Measurements from ENCODE around the gene ZBED6. TPM values are rescaled to one million over a fixed set of nuclear protein-coding genes. Genes with fewer than 3 reads are reported as not detected.
A peak's percentile ranks its signal among the peaks of the same experiment; 100 is the strongest.
"Not testable (repeated sequence)": the region's sequence is repeated elsewhere in the genome, so short reads cannot be mapped to it uniquely, and the experiment has no call there.

Gene ZBED6
- total RNA-seq, 2 experiments from 2014 or later = 25.0 to 25.2 TPM

- H3K36me3 Mint-ChIP-seq (ENCODE audit: low read depth) = no peaks in the 10 kb centered on the region
- ChIA-PET POLR2A (interaction anchor here (1.7 kb wide), 1 partner anchor 9 kb away, joined by 15 read pairs; the partner anchor contains the start of gene LAX1), CTCF (no interaction called here)
- H3K27me3 Mint-ChIP-seq = no peaks in the 10 kb centered on the region
- H3K27ac Mint-ChIP-seq = peak overlapping the region; percentile 61
- Histone ChIP-seq H3K4me1 (ENCODE audit: insufficient read depth, low read length) (peaks cover 28% of the 10 kb centered on the region), H3K27me3 (ENCODE audit: control insufficient read depth in 1 of 2, insufficient read depth in 2 of 2, low read length in 2 of 2) (no peaks in the 10 kb centered on the region), H3K4me3 (ENCODE audit: low read length) (no peak overlapping the region), H3K9me3 (ENCODE audit: control insufficient read depth in 1 of 2, insufficient read depth in 1 of 2, low read length in 2 of 2) (no peaks in the 10 kb centered on the region), H3K27ac (ENCODE audit: low read depth in 1 of 2, low read length in 2 of 2) (no peak overlapping the region), H3K36me3 (ENCODE audit: insufficient read depth, low read length) (no peaks in the 10 kb centered on the region)
- no peak for TF ChIP-seq CTCF (IDR thresholded peaks at IDR 0.05)
- ATAC-seq (ENCODE audit: poor library complexity) (no peak), DNase-seq (peak in 1 of 14 experiments; percentile 34)
- H3K9me3 Mint-ChIP-seq = no peaks in the 10 kb centered on the region
- intact Hi-C loops (cut with DNase I, micrococcal nuclease) = loop anchor here in 1 of 2 experiments (5.0 kb wide), 1 partner anchor 36 kb away; no protein-coding TSS in a partner anchor
- H3K4me3 Mint-ChIP-seq = no peak overlapping the region
- H3K4me1 Mint-ChIP-seq (ENCODE audit: low read depth) = peaks cover 25% of the 10 kb centered on the region
Measured at GRCh38 chr1:203756036-203756435, 39.4 kb upstream of the ZBED6 start.

GRCh38 chr1:203758749-203759148 lies 36.7 kb upstream of the ZBED6 start:
- ATAC-seq (ENCODE audit: poor library complexity); H3K9me3 Mint-ChIP-seq; H3K4me3 ChIP-seq (ENCODE audit: low read length); POLR2A ChIA-PET; H3K27ac Mint-ChIP-seq; H3K27me3 Mint-ChIP-seq; CTCF ChIA-PET; H3K9me3 ChIP-seq (ENCODE audit: control insufficient read depth in 1 of 2, insufficient read depth in 1 of 2, low read length in 2 of 2); H3K27ac ChIP-seq (ENCODE audit: low read depth in 1 of 2, low read length in 2 of 2); H3K4me3 Mint-ChIP-seq; H3K36me3 ChIP-seq (ENCODE audit: insufficient read depth, low read length); DNase-seq; H3K36me3 Mint-ChIP-seq (ENCODE audit: low read depth); H3K27me3 ChIP-seq (ENCODE audit: control insufficient read depth in 1 of 2, insufficient read depth in 2 of 2, low read length in 2 of 2): not testable (repeated sequence)
- peaks cover 40% of the 10 kb centered on the region for H3K4me1 Mint-ChIP-seq (ENCODE audit: low read depth)
- intact Hi-C loops (cut with DNase I, micrococcal nuclease) = loop anchor here in 1 of 2 experiments (5.0 kb wide), 1 partner anchor 34 kb away; no protein-coding TSS in a partner anchor
- H3K4me1 ChIP-seq (ENCODE audit: insufficient read depth, low read length) = peaks cover 44% of the 10 kb centered on the region

DNA sequence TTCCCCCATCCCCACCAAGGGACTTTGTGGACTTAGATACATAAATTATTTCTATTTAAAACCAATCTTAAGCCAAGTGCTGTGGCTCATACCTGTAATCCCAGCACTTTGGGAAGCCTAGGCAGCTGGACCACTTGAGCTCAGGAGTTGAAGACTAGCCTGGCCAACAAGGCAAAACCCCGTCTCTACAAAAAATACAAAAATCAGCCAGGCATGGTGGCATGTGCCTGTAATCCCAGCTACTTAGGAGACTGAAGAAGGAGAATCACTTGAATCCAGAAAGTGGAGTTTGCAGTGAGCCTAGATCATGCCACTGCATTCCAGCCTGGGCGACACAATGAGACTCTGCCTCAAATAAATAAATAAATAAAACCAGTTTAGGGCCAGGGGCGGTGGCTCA lies 34.9 kb upstream of the ZBED6 start:
- peak overlapping the region; percentile 9 for H3K27ac Mint-ChIP-seq
- no peak overlapping the region for H3K27ac ChIP-seq (ENCODE audit: low read depth in 1 of 2, low read length in 2 of 2)
- ATAC-seq (ENCODE audit: poor library complexity) (no peak), DNase-seq (no peak)
- peaks cover 46% of the 10 kb centered on the region for H3K4me1 Mint-ChIP-seq (ENCODE audit: low read depth)
- peak overlapping the region; percentile 20 for H3K4me3 Mint-ChIP-seq
- H3K4me1 ChIP-seq (ENCODE audit: insufficient read depth, low read length) = peaks cover 40% of the 10 kb centered on the region
- ChIA-PET CTCF (no interaction called here), POLR2A (no interaction called here)
- no peaks in the 10 kb centered on the region for H3K9me3 Mint-ChIP-seq
- no peaks in the 10 kb centered on the region for H3K9me3 ChIP-seq (ENCODE audit: control insufficient read depth in 1 of 2, insufficient read depth in 1 of 2, low read length in 2 of 2)
- no peaks in the 10 kb centered on the region for H3K36me3 ChIP-seq (ENCODE audit: insufficient read depth, low read length)
- H3K27me3 ChIP-seq (ENCODE audit: control insufficient read depth in 1 of 2, insufficient read depth in 2 of 2, low read length in 2 of 2) = no peaks in the 10 kb centered on the region
- H3K36me3 Mint-ChIP-seq (ENCODE audit: low read depth) = peaks cover 9% of the 10 kb centered on the region
- no peak overlapping the region for H3K4me3 ChIP-seq (ENCODE audit: low read length)
- no peaks in the 10 kb centered on the region for H3K27me3 Mint-ChIP-seq
- TF ChIP-seq CTCF (IDR thresholded peaks at IDR 0.05) = no peak
- intact Hi-C loops (cut with DNase I, micrococcal nuclease) = loop anchor here (10.0 kb wide), 2 partner anchors 86 to 634 kb away; no protein-coding TSS in a partner anchor

DNA sequence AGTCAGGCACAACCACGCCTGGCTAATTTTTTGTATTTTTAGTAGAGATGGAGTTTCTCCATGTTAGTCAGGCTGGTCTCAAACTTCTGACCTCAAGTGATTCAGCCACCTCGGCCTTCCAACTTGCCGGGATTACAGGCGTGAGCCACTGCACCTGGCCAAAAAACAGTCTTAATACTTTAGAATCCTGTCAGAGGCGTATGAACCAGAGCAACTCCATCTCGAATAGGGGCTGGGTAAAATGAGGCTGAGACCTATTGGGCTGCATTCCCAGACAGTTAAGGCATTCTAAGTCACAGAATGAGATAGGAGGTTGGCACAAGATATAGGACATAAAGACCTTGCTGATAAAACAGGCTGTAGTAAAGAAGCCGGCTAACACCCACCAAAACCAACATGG lies 33.5 kb upstream of the ZBED6 start:
- H3K9me3 ChIP-seq (ENCODE audit: control insufficient read depth in 1 of 2, insufficient read depth in 1 of 2, low read length in 2 of 2); H3K9me3 Mint-ChIP-seq; CTCF ChIA-PET; DNase-seq; H3K27me3 ChIP-seq (ENCODE audit: control insufficient read depth in 1 of 2, insufficient read depth in 2 of 2, low read length in 2 of 2); H3K4me3 Mint-ChIP-seq; POLR2A ChIA-PET; H3K4me3 ChIP-seq (ENCODE audit: low read length); ATAC-seq (ENCODE audit: poor library complexity); H3K36me3 ChIP-seq (ENCODE audit: insufficient read depth, low read length); H3K27me3 Mint-ChIP-seq: not testable (repeated sequence)
- peaks cover 17% of the 10 kb centered on the region for H3K36me3 Mint-ChIP-seq (ENCODE audit: low read depth)
- H3K27ac Mint-ChIP-seq = peak overlapping the region; percentile 97
- intact Hi-C loops (cut with DNase I, micrococcal nuclease) = loop anchor here (10.0 kb wide), 2 partner anchors 87 to 633 kb away; no protein-coding TSS in a partner anchor
- Histone ChIP-seq H3K4me1 (ENCODE audit: insufficient read depth, low read length) (peaks cover 42% of the 10 kb centered on the region), H3K27ac (ENCODE audit: low read depth in 1 of 2, low read length in 2 of 2) (peak overlapping the region in 1 of 2 donors; percentile 57)
- peaks cover 49% of the 10 kb centered on the region for H3K4me1 Mint-ChIP-seq (ENCODE audit: low read depth)
